Smooth muscle cell of the brain vasculature (primary cell): ENCODE measurements around the gene SPDYE16.
A peak's percentile ranks its signal among the peaks of the same experiment; 100 is the strongest.
"Not testable (repeated sequence)": the region's sequence is repeated elsewhere in the genome, so short reads cannot be mapped to it uniquely, and the experiment has no call there.

ENCODE experiments used
- DNase-seq: peaks from one replicate; pipeline ENCODE4 v3.0.0-alpha.2; 2012; ENCODE audit warnings: low read depth, low spot score

Gene SPDYE16

GRCh38 chr7:76549855-76550248 lies 6.8 kb upstream of the SPDYE16 start:
- DNase-seq, result not testable (repeated sequence)

GRCh38 chr7:76549025-76549854 lies 6.1 kb upstream of the SPDYE16 start:
- peak; percentile 68 for DNase-seq

- DNase-seq, result not testable (repeated sequence)
These were observed 11.5 kb downstream of the SPDYE16 start for GRCh38 chr7:76531643-76532042.

GRCh38 chr7:76526183-76526582 lies 16.9 kb downstream of the SPDYE16 start:
- DNase-seq, result not testable (repeated sequence)

DNA sequence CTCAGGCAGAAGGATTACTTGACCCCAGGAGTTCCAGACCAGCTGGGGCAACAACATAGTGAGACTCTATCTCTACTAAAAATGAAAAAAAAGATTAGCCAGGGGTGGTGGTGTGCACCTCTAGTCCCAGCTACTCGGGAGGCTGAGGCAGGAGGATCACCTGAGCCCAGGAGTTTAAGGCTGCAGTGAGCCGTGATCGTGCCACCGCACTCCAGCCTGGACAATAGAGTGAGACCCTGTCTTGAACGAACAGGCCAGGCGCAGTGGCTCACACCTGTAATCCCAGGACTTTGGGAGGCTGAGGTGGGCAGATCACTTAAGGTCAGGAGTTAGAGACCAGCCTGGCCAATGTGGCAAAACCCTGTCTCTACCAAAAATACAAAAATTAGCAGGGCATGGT lies 26.2 kb downstream of the SPDYE16 start:
- DNase-seq, result not testable (repeated sequence)

DNA sequence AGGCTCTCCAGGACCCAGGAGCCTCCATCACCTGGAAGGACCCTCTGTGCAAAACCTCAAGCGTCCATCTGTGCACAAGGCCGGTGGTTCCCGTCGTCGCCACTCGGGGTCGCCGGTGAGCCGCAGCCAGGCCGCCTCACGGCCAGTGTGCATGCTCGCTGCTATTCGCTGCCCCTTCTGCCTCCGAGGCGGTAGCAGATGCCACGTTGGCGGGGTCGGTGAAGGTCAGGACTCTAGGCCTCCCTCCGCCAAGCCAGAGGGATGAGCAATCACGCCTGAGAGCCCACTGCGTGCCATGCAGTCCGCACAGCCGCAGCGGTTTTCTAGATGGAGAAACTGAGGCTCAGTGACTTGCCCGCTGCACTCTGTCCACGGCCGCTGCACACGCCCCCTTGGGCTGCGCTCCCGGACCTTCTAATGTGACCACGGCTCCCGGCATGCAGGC lies 27.1 kb downstream of the SPDYE16 start:
- no peak for DNase-seq

DNA sequence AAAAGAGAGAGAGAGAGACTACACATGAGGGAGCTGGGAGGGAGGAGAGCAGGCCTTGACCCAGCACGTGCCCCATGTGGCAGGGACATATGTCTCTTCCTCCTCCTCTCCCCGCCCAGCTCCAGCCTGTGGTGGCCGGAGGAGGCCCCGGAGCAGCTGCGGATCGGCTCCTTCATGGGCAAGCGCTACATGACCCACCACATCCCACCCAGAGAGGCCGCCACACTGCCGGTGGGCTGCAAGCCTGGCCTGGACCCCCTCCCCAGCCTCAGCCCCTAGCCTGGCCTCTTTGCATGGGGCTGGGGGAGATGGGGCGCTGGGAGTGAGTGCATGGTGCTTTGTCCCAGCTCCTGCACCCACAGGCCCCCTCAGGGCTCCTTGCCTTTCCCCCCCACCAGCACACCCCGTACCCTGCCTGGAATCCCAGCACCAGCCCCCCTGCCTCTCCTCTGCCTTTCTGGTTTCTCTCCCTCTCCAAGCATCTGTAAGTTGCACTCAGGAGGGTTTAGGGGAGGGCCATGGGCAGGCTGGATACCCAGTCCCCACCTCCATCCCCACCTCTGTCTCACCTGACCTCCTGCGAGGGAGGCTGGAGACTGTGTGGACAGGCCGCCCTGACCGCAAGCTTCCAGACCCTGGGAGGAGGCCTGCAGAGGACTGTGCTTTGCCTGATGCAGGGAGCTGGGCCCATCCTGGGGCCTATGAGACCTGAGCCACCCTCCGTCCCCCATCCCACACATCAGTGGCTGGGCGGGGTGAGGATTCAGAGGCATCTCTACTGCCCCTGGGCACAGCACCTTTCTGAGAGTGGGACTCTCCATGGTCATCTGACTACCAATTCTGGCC lies 27.9 kb downstream of the SPDYE16 start:
- no peak for DNase-seq

DNA sequence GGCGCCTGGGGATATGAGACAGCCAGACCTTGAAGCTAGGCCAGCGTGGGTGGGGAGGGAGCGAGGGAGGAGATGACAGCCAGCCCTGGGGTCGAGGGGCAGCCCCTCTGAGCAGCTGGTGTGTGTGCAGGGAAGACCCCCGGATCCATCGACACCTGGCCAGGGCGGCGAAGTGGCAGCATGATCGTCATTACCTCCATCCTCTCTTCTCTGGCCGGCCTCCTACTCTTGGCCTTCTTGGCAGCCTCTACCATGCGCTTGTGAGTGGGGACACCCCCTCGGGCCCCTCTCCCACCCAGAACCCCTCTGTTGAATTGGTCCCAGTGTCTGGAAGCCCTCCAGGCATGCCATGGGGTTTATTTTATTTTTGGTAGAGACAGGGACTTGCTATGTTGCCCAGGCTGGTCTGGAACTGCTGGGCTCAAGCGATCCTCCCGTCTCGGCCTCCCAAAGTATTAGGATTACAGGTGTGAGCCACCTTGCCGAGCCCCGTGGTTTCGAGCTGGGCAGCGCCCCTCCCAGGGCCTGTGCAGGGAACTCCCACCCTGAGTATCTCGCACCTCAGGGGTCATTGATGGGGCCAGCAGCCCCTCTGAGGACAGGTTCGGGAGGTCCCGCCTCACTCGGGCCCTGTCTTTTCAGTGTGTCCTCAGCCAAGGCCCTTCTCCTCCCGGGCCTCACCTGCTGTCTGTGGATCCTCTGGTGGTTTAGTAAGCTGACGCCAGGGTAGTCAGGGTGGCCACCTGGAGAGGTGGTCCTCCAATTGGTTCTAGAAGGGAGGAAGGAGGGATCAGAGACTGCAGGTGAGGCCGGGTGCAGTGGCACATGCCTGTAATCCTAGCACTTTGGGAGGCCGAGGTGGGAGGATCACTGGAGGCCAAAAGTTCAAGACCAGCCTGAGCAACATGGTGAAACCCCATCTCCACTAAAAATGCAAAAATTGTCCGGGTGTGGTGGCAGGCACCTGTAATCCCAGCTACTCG lies 29.0 kb downstream of the SPDYE16 start:
- DNase-seq, result no peak

GRCh38 chr7:76512941-76513816 lies 29.9 kb downstream of the SPDYE16 start:
- no peak for DNase-seq

DNA sequence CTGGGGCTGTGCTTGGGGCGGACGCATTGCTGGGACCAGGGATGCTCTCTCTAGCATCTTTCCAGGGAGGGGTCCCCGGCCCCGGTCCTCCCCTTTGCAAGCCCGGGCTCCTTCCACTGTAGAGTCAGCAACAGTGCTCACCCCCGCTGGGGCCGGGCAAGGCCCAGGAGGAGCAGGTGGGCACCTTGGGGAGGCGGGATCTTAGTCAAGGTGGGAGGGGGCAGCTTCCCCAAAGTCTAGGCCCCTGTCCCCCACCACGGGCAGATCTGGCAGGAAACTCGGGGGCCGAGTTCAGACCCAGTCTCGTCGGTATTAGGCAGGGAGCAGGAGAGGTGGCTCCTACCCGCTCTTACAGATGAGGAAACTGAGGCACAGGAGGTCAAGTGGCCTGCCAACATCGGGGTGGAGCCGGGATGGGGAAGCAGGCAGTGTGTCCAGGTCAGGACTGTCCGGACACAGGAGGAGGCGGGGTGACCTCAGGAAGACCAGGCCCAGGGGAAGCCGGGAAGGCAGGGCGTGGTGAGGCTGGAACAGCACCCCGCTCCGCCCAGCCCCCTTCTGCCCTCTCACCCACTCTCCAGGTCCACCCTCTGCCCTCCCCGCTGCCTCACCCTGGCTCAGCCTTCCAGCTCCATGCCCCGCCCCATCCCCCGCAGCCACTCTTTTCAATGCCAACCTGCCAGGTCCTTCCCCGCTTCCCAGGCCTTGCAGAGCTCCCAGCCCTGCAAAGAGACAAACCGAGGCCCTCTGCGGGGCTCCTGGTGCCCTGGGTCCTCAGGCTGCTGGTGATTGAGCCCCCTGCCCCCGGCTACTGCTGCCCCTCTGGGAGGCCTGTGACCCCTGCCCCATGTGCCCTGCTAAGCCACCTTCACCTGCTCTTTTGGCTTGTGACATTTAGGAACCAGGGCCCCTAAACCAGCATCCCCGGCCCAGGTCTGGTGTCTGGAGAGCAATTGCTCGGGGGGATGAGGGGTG lies 30.9 kb downstream of the SPDYE16 start:
- not testable (repeated sequence) for DNase-seq

- DNase-seq, result not testable (repeated sequence)
These were observed 31.7 kb downstream of the SPDYE16 start for GRCh38 chr7:76511200-76511910.

- no peak for DNase-seq
These were observed 32.9 kb downstream of the SPDYE16 start, which contains the start of gene UPK3B for GRCh38 chr7:76509931-76510877. TSS of gene UPK3B (plus strand) at chr7:76510552. CDS start at chr7:76510653, 101 bp downstream.

DNA sequence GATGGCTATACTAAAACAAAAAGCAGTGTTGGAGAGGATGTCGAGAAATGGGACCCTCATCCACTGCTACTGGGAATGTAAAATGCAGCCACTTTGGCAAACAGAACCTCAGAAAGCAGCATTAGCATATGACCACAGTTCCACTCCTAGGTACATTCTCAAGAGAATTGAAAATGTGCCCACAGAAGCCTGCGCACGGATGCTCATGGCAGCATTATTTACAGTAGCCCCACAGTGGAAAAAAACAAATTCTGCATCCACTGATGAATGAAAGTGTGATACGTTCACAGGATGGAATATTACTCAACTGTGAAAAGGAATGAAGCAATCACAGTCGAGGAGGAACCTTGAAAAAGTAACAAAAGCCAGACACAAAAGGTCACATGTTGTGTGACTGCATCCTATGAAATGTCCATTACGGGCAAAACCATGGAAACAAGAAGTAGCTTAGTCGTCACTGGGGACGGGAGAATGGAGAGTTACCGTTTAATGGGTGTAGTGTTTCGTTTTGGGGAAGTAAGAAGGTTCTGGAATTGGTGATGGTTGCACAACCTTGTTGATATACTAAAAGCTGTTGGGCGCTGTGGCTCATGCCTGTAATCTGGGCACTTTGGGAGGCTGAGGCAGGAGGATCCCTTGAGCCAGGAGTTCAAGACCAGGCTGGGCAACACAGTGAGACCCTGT lies 35.2 kb downstream of the SPDYE16 start:
- no peak for DNase-seq

DNA sequence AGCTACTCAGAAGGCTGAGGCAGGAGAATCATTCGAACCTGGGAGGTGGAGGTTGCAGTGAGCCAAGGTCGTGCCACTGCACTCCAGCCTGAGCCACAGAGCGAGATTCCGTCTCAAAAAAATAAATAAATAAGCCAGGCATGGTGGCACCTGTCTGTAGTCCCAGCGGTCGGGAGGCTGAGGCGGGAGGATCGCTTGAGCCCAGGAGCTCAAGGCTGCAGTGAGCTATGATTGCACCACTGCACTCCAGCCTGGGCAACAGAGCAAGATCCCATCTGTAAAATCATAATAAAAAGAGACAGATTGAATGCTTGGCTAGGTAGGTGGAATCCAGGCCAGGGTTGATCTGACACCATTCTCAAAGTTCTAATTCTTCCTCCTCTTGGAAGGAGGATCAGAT lies 36.5 kb downstream of the SPDYE16 start:
- not testable (repeated sequence) for DNase-seq

GRCh38 chr7:76506081-76506440 lies 37.0 kb downstream of the SPDYE16 start:
- no peak for DNase-seq

DNA sequence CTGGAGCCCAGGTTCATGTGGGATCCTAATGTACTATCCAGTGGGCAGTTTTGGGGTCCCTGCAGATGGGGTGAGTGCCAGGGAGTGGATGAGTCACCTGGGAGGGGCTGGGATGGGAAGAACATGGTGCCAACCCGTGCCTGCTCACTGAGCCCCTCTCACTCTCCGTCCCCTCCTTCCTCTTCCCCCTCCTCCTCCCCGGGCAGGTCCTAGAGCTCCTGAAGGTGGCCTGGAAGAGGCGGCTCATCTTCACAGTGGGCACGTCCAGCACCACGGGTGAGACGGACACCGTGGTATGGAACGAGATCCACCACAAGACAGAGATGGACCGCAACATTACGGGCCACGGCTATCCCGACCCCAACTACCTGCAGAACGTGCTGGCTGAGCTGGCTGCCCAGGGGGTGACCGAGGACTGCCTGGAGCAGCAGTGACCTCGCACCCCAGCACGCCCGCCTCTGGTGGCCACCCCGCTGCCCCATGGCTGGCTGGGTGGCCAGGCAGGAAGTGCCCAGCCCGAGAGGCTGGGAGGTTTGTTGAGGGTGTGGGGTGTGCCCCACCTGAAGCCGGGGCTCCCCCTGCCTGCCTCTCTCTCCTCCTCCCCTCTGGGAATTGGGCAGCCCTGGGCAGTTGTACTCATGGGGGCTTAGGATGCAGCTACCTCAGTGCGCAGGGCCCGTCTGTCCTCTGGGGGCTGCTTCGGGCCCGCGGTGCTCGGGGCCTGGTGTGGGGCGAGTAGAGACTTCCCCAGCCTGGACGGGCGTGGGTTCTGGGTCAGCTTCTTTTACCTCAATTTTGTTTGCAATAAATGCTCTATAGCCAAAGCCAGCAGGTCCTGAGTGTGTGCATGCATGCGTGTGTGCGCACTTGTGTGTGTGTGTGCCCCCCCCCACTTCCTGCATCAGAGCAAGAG lies 37.7 kb downstream of the SPDYE16 start:
- DNase-seq, result no peak
